CD14-positive monocyte (primary cell): ENCODE measurements around the gene ST6GALNAC3. TPM values are rescaled to one million over a fixed set of nuclear protein-coding genes. Genes with fewer than 3 reads are reported as not detected.

Source experiments
- DNase-seq, 3 donors: peaks; one replicate each; pipeline ENCODE4 v3.0.0-alpha.2; 2011 to 2022
- H2AFZ ChIP-seq: 2 replicates; pipeline ENCODE4 v1.6.0; 2012; ENCODE audit warnings: mild to moderate bottlenecking, low read depth, low read length, inconsistent platforms; ENCODE audit not compliant: insufficient read depth, poor library complexity, severe bottlenecking
- H3K27ac ChIP-seq, 2 donors: 1 replicate in 1 of 2; 2 replicates in 1 of 2; pipeline ENCODE4 v1.5.1; 2012 to 2013; ENCODE audit warnings: low read length in 2 of 2, control low read depth in 1 of 2, inconsistent platforms in 1 of 2, low read depth in 1 of 2, mild to moderate bottlenecking in 1 of 2
- H3K27me3 ChIP-seq, 2 donors: one replicate each; pipeline versions ENCODE4 v1.6.0 to v1.6.1; 2011 to 2013; ENCODE audit warnings: low read length in 2 of 2; ENCODE audit not compliant: control insufficient read depth in 2 of 2, insufficient read depth in 2 of 2
- H3K36me3 ChIP-seq, 2 donors: replicated peaks in 1 of 2; 1 replicate in 1 of 2; 2 replicates in 1 of 2; pipeline versions ENCODE4 v1.5.1 to v1.6.1; 2012 to 2013; ENCODE audit warnings: low read length in 2 of 2, control low read depth in 1 of 2, inconsistent platforms in 1 of 2, mild to moderate bottlenecking in 1 of 2; ENCODE audit not compliant: insufficient read depth in 2 of 2, control insufficient read depth in 1 of 2
- H3K4me1 ChIP-seq, 2 donors: 1 replicate in 1 of 2; 2 replicates in 1 of 2; pipeline versions ENCODE4 v1.5.1 to v1.6.1; 2012 to 2013; ENCODE audit warnings: low read length in 2 of 2, control low read depth in 1 of 2, inconsistent platforms in 1 of 2, mild to moderate bottlenecking in 1 of 2, moderate library complexity in 1 of 2; ENCODE audit not compliant: insufficient read depth in 2 of 2, control insufficient read depth in 1 of 2
- H3K4me2 ChIP-seq: replicated peaks from 2 replicates; pipeline ENCODE3; 2012; ENCODE audit warnings: low read length, moderate library complexity, mild to moderate bottlenecking; ENCODE audit not compliant: poor library complexity, severe bottlenecking; ENCODE audit errors: extremely low read depth
- H3K4me3 ChIP-seq, 3 experiments: fragments of 200-600 bp in 1 of 3; sonication (generic) in 1 of 3; replicated peaks in 1 of 3; 1 replicate in 2 of 3; 2 replicates in 1 of 3; pipeline ENCODE4 v1.5.1; 2011 to 2013; ENCODE audit warnings: low read length in 3 of 3, mild to moderate bottlenecking in 3 of 3, control low read depth in 2 of 3, low read depth in 2 of 3, inconsistent platforms in 1 of 3, moderate library complexity in 1 of 3
- H3K79me2 ChIP-seq: 2 replicates; pipeline ENCODE4 v1.6.0; 2012; ENCODE audit warnings: mild to moderate bottlenecking, control low read depth, inconsistent platforms, low read length, moderate library complexity; ENCODE audit not compliant: insufficient read depth
- H3K9ac ChIP-seq: 2 replicates; pipeline ENCODE4 v1.6.0; 2017; ENCODE audit warnings: low read length, mild to moderate bottlenecking; ENCODE audit not compliant: insufficient read depth, poor library complexity, severe bottlenecking
- H3K9me3 ChIP-seq, 2 donors: replicated peaks in 1 of 2; 1 replicate in 1 of 2; 2 replicates in 1 of 2; pipeline versions ENCODE4 v1.5.1 to v1.6.1; 2012 to 2013; ENCODE audit warnings: low read length in 2 of 2, control low read depth in 1 of 2; ENCODE audit not compliant: control insufficient read depth in 1 of 2, insufficient read depth in 1 of 2
- H4K20me1 ChIP-seq: 2 replicates; pipeline ENCODE4 v1.6.0; 2012; ENCODE audit warnings: mild to moderate bottlenecking, low read length, control low read depth, moderate library complexity; ENCODE audit not compliant: insufficient read depth
- H3K27ac Mint-ChIP-seq, 7 donors: one replicate each; pipeline ENCODE4 v1.8.0; 2020; ENCODE audit warnings: mild to moderate bottlenecking in 7 of 7, mixed read lengths in 7 of 7, moderate library complexity in 6 of 7, inconsistent platforms in 2 of 7
- H3K27me3 Mint-ChIP-seq, 3 donors: one replicate each; pipeline ENCODE4 v1.8.0; 2021 to 2022; ENCODE audit warnings: low read depth in 3 of 3, mild to moderate bottlenecking in 3 of 3, mixed read lengths in 3 of 3, moderate library complexity in 3 of 3, inconsistent platforms in 1 of 3
- H3K36me3 Mint-ChIP-seq, 2 donors: one replicate each; pipeline ENCODE4 v1.8.0; 2020; ENCODE audit warnings: mixed read lengths in 2 of 2, inconsistent platforms in 1 of 2, mild to moderate bottlenecking in 1 of 2
- H3K4me1 Mint-ChIP-seq: one replicate; pipeline ENCODE4 v1.8.0; 2020; ENCODE audit warnings: mild to moderate bottlenecking, mixed read lengths
- H3K4me3 Mint-ChIP-seq, 2 donors: one replicate each; pipeline ENCODE4 v1.8.0; 2020; ENCODE audit warnings: mild to moderate bottlenecking in 2 of 2, mixed read lengths in 2 of 2, moderate library complexity in 1 of 2
- H3K9me3 Mint-ChIP-seq, 7 donors: one replicate each; pipeline ENCODE4 v1.8.0; 2020 to 2022; ENCODE audit warnings: mixed read lengths in 7 of 7, mild to moderate bottlenecking in 6 of 7, moderate library complexity in 6 of 7, inconsistent platforms in 2 of 7
- CTCF ChIP-seq: fragments of 200-600 bp; IDR thresholded peaks from one replicate; pipeline ENCODE4 v1.8.0; 2022; ENCODE audit warnings: antibody characterized with exemption, mild to moderate bottlenecking
- WGBS: methylation state at CpG from one replicate; pipeline ENCODE4 v1.1.5; 2013; ENCODE audit warnings: missing lambda C conversion rate; ENCODE audit not compliant: insufficient coverage; 5-methylcytosine and 5-hydroxymethylcytosine counted together
- intact Hi-C, 2 donors: fragments of 100-400 bp; cut with micrococcal nuclease; formaldehyde crosslinking; loops; one replicate each; pipeline versions ENCODE4 v1.15.0 to v1.15.1; 2023
- polyA plus RNA-seq, 3 donors: library from polyadenylated mRNA; depleted of rRNA in 1 of 3; unstranded in 2 of 3; stranded (reverse) in 1 of 3; fragments of 300-500 nt in 2 of 3; fragments of >200 nt in 1 of 3; fragmentation: Illumina TruSeq in 2 of 3; gene quantifications; 1 replicate in 2 of 3; 2 replicates in 1 of 3; pipeline ENCODE4 v1.2.3, GENCODE V29; 2012 to 2021

Gene ST6GALNAC3
- polyA plus RNA-seq, 3 donors = 6.5 to 9.2 (median 7.6) TPM

DNA sequence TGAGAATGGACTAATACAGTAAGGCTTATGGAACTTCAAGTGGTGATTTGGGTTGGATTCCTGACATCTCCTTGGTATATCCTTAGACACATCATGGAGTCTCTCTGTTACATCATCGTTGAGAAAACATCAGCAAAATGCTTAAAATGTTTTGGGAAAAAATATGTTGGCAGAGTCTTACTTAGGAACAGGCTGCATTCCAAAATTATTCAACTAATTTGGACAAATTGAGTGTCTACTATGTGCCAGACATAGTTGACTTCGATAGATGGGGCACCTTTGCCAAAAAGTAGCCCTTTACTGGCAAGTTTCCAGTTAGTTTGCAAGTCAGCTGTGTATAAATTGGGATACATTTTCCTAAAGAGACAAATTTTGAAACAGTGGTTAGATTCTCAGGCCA is 539.3 kb downstream of the ST6GALNAC3 start:
- no peak for TF ChIP-seq CTCF
- H3K27me3 Mint-ChIP-seq = peaks cover 0 to 2% (median 1%) of the 10 kb centered on the region in 3 donors

GRCh38 chr1:76615253-76616035 is 540.9 kb downstream of the ST6GALNAC3 start:
- H3K36me3 ChIP-seq = no peaks in the 10 kb centered on the region
- peaks cover 0 to under 1% (median 0%) of the 10 kb centered on the region in 3 donors for H3K27me3 Mint-ChIP-seq
- no peak for TF ChIP-seq CTCF
- peaks cover 3 to 11% (median 6%) of the 10 kb centered on the region in 7 donors for H3K9me3 Mint-ChIP-seq
- H3K9me3 ChIP-seq = peaks cover 0 to 6% of the 10 kb centered on the region in 2 donors
- H4K20me1 ChIP-seq = no peaks in the 10 kb centered on the region
- no CpG with 5 or more reads among the region's 3 CpGs for WGBS
- H3K27ac Mint-ChIP-seq = no peak overlapping the region
- H3K4me2 ChIP-seq = no peak overlapping the region
- H3K4me1 Mint-ChIP-seq = peaks cover 3% of the 10 kb centered on the region
- H3K79me2 ChIP-seq = no peaks in the 10 kb centered on the region
- intact Hi-C loops = no loop called here
- no peaks in the 10 kb centered on the region for H3K4me1 ChIP-seq
- H3K4me3 ChIP-seq = no peak overlapping the region
- H2AFZ ChIP-seq = no peak overlapping the region
- no peak for DNase-seq
- no peaks in the 10 kb centered on the region for H3K36me3 Mint-ChIP-seq
- H3K9ac ChIP-seq = no peak overlapping the region
- H3K27ac ChIP-seq = no peak overlapping the region
- no peak overlapping the region for H3K4me3 Mint-ChIP-seq
- no peaks in the 10 kb centered on the region for H3K27me3 ChIP-seq

More for the DNA sequence above, 539.3 kb downstream of the ST6GALNAC3 start:
- peaks cover 3% of the 10 kb centered on the region for H3K4me1 Mint-ChIP-seq
- peaks cover 3 to 9% (median 5%) of the 10 kb centered on the region in 7 donors for H3K9me3 Mint-ChIP-seq
- no peaks in the 10 kb centered on the region for H3K4me1 ChIP-seq
- no peak overlapping the region for H3K4me3 ChIP-seq
- H3K36me3 Mint-ChIP-seq = no peaks in the 10 kb centered on the region
- H3K27ac Mint-ChIP-seq = no peak overlapping the region
- no peaks in the 10 kb centered on the region for H4K20me1 ChIP-seq
- WGBS = no CpG with 5 or more reads among the region's 2 CpGs
- no peak overlapping the region for H3K4me3 Mint-ChIP-seq
- H2AFZ ChIP-seq = no peak overlapping the region
- no peaks in the 10 kb centered on the region for H3K27me3 ChIP-seq
- intact Hi-C loops = no loop called here
- H3K9me3 ChIP-seq = peaks cover 0 to 6% of the 10 kb centered on the region in 2 donors
- no peak for DNase-seq
- H3K36me3 ChIP-seq = no peaks in the 10 kb centered on the region
- H3K27ac ChIP-seq = no peak overlapping the region
- H3K4me2 ChIP-seq = no peak overlapping the region
- no peak overlapping the region for H3K9ac ChIP-seq
- H3K79me2 ChIP-seq = no peaks in the 10 kb centered on the region
